ENCODE measurements around the gene PTCSC3.

DNA sequence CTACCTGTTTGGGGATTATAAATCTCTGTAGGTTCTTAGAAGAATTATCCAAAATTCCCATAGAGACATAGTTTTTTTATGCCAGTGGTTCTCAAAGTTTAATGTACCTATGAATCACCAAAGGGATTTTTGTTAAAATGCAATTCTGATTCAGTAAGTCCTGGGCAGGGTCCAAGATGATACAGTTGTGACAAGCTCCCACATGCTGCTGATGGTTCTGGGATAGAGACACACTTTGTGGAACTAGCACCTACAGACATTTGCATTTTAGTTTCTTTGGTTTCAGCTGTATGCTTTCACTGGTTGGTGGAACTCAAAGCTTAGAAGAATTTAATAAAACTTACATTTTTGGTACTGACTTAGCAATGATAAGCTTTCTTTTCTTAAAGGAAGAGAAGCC, 80.4 kb downstream of the PTCSC3 start:
- TF ChIP-seq, protein P1, sequence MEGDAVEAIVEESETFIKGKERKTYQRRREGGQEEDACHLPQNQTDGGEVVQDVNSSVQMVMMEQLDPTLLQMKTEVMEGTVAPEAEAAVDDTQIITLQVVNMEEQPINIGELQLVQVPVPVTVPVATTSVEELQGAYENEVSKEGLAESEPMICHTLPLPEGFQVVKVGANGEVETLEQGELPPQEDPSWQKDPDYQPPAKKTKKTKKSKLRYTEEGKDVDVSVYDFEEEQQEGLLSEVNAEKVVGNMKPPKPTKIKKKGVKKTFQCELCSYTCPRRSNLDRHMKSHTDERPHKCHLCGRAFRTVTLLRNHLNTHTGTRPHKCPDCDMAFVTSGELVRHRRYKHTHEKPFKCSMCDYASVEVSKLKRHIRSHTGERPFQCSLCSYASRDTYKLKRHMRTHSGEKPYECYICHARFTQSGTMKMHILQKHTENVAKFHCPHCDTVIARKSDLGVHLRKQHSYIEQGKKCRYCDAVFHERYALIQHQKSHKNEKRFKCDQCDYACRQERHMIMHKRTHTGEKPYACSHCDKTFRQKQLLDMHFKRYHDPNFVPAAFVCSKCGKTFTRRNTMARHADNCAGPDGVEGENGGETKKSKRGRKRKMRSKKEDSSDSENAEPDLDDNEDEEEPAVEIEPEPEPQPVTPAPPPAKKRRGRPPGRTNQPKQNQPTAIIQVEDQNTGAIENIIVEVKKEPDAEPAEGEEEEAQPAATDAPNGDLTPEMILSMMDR (conservative IDR thresholded peaks at IDR 0.05; ENCODE audit: low read depth, low read length), result no peak
- TF ChIP-seq EZH2 (IDR thresholded peaks at IDR 0.05; ENCODE audit: low read length, unreplicated experiment), result no peak
- no peak for TF ChIP-seq EZH2phosphoT487 (IDR thresholded peaks at IDR 0.05; ENCODE audit: borderline replicate concordance, low read length)
